NCI-H2227 treated with DMSO at 0.1 percent for 48 hours (cell line): ENCODE data around the gene P4HA1.
"Not testable (repeated sequence)": the region's sequence is repeated elsewhere in the genome, so short reads cannot be mapped to it uniquely, and the experiment has no call there.

Source experiments
- DNase-seq: peaks from one replicate; lab custom pipeline; 2025; lab: John Stamatoyannopoulos, UW

The P4HA1 gene

GRCh38 chr10:73043319-73043718 is 53.3 kb downstream of the P4HA1 start:
- no peak for DNase-seq

GRCh38 chr10:73042130-73042529 is 54.5 kb downstream of the P4HA1 start:
- no peak for DNase-seq

- no peak for DNase-seq
These were observed 57.0 kb downstream of the P4HA1 start for GRCh38 chr10:73039635-73040034.

- DNase-seq = not testable (repeated sequence)
These were observed 60.4 kb downstream of the P4HA1 start for GRCh38 chr10:73036285-73036684.

GRCh38 chr10:73032536-73032935 is 64.1 kb downstream of the P4HA1 start:
- DNase-seq = no peak

GRCh38 chr10:73026623-73027022 is 70.0 kb downstream of the P4HA1 start:
- not testable (repeated sequence) for DNase-seq

GRCh38 chr10:73023455-73024070 is 73.1 kb downstream of the P4HA1 start:
- DNase-seq = not testable (repeated sequence)

- DNase-seq = not testable (repeated sequence)
These were observed 73.7 kb downstream of the P4HA1 start for GRCh38 chr10:73022961-73023360.

- DNase-seq = not testable (repeated sequence)
These were observed 75.0 kb downstream of the P4HA1 start for GRCh38 chr10:73021538-73022164.

GRCh38 chr10:73021050-73021449 is 75.6 kb downstream of the P4HA1 start:
- DNase-seq = no peak

GRCh38 chr10:73019100-73019499 is 77.6 kb downstream of the P4HA1 start:
- no peak for DNase-seq

GRCh38 chr10:73018632-73019031 is 78.0 kb downstream of the P4HA1 start:
- DNase-seq = no peak

- DNase-seq = no peak
These were observed 78.6 kb downstream of the P4HA1 start for GRCh38 chr10:73017955-73018480.

GRCh38 chr10:73015779-73016178 is 80.9 kb downstream of the P4HA1 start:
- no peak for DNase-seq

- no peak for DNase-seq
These were observed 92.8 kb downstream of the P4HA1 start for GRCh38 chr10:73003822-73004221.

- DNase-seq = no peak
These were observed 95.7 kb downstream of the P4HA1 start for GRCh38 chr10:73000973-73001372.

- DNase-seq = no peak
These were observed 99.6 kb downstream of the P4HA1 start for GRCh38 chr10:72997099-72997498.

GRCh38 chr10:72995459-72995858 is 101.2 kb downstream of the P4HA1 start:
- not testable (repeated sequence) for DNase-seq

- not testable (repeated sequence) for DNase-seq
These were observed 106.9 kb downstream of the P4HA1 start for GRCh38 chr10:72989771-72990170.

GRCh38 chr10:72984618-72985017 is 112.0 kb downstream of the P4HA1 start:
- DNase-seq = not testable (repeated sequence)

GRCh38 chr10:72981882-72982529 is 114.7 kb downstream of the P4HA1 start:
- no peak for DNase-seq

GRCh38 chr10:72981028-72981881 is 115.4 kb downstream of the P4HA1 start:
- no peak for DNase-seq
